Lung microvascular endothelial cell (primary cell): ENCODE measurements around the gene NLRC5. TPM values are rescaled to one million over a fixed set of nuclear protein-coding genes. Genes with fewer than 3 reads are reported as not detected.

Experiments
- DNase-seq, 2 donors: peaks; one replicate each; pipeline versions ENCODE4 v3.0.0 to v3.0.0-alpha.2; 2010; ENCODE audit warnings: low read depth in 2 of 2
- total RNA-seq: library from RNA; depleted of rRNA; stranded (reverse); fragments of >200 nt; gene quantifications from 2 replicates; pipeline ENCODE4 v1.2.1, GENCODE V29; 2014

Gene NLRC5, protein sequence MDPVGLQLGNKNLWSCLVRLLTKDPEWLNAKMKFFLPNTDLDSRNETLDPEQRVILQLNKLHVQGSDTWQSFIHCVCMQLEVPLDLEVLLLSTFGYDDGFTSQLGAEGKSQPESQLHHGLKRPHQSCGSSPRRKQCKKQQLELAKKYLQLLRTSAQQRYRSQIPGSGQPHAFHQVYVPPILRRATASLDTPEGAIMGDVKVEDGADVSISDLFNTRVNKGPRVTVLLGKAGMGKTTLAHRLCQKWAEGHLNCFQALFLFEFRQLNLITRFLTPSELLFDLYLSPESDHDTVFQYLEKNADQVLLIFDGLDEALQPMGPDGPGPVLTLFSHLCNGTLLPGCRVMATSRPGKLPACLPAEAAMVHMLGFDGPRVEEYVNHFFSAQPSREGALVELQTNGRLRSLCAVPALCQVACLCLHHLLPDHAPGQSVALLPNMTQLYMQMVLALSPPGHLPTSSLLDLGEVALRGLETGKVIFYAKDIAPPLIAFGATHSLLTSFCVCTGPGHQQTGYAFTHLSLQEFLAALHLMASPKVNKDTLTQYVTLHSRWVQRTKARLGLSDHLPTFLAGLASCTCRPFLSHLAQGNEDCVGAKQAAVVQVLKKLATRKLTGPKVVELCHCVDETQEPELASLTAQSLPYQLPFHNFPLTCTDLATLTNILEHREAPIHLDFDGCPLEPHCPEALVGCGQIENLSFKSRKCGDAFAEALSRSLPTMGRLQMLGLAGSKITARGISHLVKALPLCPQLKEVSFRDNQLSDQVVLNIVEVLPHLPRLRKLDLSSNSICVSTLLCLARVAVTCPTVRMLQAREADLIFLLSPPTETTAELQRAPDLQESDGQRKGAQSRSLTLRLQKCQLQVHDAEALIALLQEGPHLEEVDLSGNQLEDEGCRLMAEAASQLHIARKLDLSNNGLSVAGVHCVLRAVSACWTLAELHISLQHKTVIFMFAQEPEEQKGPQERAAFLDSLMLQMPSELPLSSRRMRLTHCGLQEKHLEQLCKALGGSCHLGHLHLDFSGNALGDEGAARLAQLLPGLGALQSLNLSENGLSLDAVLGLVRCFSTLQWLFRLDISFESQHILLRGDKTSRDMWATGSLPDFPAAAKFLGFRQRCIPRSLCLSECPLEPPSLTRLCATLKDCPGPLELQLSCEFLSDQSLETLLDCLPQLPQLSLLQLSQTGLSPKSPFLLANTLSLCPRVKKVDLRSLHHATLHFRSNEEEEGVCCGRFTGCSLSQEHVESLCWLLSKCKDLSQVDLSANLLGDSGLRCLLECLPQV (N-terminal part only)
- 7.3 and 14.2 TPM in 2 replicates for total RNA-seq

DNA sequence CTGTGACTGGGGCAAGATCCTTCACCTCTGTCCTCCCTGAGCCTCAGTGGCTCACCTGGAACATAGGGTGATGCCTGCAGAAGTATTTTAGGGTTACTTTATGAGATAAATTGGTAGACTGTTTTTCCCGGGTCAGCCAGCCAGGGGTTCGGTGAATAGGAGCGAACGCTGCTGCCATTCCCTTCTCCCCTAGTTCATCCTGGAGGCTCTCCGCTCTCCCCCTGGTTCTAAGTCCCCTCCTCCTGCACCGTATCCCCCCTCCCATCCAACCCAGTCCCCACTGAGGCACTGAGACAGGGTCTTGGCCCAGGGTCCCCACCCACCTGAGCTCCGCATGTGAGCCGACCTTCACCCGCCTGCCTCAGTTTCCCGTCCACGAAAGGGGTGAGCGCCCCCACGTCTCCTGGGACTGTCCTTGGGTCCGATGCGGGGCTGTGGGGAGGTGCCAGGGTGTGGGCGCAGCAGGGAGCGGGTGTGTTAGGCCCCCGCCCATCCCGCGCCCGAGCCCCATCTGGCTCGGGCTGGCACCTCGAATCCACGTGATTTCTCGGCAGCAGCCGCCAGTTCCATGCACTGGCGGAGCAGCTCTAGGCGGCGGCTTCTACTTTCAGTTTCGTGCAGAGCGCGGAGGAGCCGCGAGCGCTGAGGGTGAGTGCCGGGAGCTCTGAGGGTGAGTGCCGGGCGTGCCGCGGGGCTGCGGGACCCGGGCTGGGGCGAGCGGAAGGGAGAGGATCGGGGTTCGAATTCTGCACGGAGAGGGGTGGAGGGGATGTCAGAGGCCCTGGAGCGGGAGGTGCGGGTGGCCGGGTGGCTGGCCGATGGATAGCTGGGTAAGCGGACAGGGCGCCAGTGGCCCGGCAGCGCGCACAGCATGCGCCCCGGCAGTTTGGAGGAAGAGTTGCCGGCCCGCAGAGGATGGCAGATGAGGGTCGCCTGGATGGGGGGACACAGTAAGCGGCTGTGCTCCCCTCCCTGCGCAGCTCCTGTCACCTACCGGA is at the start of gene NLRC5:
Gene NLRC5, plus strand, starts transcription at position 610 of the 998 bp plus-strand sequence. CDS start 31,156 bp downstream, outside the sequence.
- DNase-seq: peak; percentile 87 to 89

DNA sequence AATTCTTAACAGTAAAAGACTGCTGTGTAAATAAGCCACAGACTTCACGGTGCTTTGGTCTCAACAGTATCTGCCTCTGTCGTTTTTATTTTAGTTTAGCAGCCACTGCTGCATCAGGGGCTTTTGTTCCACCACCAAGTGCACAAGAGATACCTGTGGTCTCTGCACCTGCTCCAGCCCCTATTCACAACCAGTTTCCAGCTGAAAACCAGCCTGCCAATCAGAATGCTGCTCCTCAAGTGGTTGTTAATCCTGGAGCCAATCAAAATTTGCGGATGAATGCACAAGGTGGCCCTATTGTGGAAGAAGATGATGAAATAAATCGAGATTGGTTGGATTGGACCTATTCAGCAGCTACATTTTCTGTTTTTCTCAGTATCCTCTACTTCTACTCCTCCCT is 49.6 kb upstream of the NLRC5 start:
- no peak for DNase-seq

DNA sequence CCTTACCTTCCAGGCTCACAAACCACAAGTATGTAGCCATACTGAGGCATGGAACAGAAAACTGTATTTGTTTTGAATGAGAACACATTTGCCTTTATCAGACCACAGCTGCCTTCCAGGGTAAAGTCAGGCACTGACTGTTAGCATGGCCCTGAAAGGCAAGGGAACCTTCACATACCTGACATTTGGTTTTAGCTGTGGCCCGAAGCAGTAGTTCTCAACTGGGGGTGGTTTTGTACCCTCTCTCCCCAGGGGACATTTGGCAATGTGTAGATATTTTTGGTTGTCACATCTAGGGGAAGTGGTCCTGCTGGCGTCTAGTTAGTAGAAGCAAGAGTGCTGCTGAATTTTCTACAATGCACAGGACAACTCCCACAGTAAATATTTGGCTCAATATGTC is 48.3 kb upstream of the NLRC5 start:
- no peak for DNase-seq

DNA sequence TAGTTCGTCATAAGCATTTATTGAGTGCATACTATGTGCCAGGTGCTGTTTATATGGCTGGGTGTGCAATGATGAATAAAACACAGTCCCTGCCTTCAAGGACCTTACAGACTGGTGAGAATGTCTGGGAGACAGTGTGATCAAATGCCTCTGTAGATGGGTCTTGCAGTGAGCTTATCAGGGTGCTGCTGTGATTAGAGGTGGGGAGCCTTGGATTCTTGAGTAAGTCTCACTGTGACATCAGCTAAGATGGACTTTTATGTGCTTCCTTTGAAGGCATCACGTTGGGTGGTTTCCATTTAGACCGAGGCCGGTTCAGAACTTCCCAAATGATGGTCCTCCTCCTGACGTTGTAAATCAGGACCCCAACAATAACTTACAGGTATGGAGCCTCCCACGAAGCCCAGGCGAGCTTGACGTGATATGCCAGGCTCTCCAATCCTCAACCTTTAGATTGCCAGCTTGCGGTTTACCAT is 47.5 kb upstream of the NLRC5 start:
- DNase-seq: no peak

DNA sequence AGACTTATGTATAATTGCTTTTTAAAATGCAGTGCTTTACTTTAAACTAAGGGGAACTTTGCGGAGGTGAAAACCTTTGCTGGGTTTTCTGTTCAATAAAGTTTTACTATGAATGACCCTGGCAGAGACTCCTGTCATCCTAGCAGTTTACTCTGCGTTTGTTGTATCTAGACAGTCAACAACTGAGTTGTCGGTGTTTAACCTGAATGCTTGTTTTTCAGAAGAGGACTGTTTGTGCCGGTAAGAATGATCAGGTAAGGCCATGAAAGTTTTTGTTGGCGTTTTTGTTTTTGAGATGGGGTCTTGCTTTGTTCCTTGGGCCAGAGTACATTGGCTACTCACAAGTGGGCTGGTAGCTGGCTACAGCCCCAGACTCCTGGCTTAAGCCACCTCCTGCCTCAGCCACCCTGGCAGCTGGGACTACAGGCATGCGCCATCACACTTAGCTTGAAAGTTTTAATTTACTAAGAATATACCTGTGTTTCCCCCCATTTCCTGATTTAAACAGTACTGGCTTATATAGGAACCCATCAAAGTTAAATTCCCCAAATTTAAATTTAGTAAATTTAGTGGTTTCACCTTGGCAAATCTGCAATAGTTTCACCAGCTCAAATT is 45.5 kb upstream of the NLRC5 start:
- DNase-seq: no peak

DNA sequence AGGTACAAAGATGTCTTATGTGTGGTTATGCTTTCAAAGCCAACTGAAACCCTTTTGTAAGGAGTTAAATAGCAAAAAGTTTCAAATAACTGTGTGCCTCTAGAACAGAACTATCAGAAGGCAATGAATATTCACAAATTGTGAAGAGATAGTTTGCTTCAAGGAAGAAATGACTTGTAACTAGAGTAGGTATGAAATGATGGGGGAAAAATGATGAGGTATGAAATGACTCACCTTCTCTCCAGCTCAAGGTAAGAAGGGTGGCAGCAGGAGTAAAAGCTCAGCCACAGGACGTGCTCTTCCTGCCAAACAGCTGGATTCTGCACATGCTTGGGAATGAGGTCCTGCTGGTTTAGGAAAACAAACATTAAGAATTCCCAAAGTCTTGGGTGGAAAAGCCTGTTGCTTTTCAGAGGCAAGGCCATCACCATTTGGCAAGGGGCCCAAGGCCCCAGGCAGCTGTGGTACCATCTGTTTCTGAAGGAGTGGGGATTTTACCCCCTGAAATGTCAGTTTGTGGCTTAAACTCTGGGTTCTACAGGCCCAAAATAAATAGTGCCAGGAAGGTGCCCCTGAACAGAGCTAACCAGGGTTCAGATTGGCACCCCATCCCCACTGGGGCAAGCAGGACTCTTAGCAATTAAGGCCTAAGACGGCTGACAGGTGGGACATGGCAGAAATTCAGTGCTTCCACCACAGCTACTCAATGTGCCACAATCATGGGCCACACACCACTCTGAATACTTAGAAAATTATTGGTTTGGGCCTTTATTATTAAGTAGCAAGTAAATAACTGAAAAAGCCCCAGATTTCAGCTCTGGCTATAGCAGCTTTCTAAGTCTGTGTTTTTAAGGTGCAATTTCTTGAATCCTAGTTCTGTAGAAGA is 44.2 kb upstream of the NLRC5 start:
- no peak for DNase-seq

DNA sequence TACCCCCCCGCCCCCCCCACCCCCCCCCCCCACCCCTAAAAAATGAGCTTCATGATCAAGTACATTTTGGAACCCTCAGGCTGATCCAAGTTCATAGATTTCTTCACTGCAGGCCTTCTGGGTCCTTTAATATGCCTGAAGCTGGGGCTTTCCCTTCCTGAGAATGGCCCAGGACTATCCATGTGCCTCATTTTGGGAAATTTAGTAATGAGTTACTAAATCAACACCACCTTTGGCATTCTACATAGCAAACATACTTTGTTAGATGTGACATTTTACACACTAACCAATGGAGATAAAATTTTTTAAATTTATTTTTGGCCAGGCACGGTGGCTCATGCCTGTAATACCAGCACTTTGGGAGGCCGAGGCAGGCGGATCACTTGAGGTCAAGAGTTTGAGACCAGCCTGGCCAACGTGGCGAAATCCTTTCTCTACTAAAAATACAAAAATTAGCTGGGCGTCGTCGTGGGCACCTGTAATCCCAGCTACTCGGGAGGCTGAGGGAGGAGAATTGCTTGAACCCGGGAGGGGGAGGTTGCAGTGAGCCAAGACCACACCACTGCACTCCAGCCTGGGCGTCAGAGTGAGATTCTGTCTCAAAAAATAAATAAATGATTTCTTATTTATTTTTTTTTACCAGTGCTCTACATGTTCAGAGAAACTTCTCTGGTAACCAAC is 43.4 kb upstream of the NLRC5 start:
- no peak for DNase-seq

DNA sequence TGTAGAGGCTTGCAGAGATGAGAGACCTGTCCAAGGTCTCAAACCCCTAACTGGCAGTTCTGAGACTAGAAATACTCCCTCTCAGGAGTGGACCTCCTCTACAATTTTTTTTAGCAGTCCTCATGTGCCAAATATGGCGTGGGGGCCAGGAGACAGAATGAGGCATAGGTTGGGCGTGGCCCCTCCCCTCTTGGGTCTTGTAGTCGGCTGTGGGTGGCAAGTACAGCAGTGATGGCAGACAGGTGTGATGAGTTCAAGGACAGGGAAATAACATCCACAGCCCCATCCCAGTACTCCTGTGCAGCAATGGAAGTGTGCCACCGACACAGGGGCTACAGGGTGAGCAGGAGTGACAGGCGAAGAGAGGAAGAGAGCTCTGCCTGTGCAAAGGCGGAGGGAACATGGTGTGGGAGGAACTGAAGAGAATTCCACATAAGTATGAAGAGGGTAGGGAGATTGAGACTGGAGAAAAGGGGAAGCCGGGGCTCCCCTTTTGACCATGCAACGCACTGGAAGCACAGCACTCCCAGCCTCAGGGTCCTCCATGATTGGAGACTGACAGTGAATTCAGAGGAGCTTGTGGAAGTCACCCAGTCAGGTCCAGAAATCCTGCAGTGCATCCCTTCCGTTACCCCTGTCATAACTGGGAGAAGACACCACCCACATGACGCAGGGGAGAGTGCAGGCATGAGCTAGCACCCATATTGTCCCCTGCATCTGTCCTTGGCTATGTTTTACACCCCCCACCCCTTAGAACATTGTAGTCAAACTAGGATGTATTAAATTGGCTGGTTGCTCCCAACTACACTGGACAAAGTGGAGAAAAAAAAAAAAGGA is 42.4 kb upstream of the NLRC5 start:
- peak in 1 of 2 donors; percentile 29 for DNase-seq

DNA sequence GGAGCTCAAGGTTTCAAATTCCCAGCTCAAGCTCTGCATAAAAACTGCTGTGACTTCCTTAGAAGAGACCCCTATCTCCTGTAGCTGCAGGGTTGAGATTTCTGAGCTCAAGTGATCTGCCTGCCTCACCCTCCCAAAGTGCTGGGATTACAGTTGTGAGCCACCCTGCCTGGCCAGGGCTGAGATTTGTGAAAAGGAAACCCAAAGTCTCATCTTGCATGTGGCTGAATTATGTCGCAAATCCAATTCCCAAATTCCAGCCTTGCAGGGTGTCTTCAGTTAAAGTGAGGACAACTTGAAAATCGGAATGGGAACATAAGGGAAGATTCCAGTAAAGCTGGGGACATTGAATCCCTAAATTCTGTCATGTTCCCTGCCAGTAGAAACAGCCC is 41.8 kb upstream of the NLRC5 start:
- DNase-seq: no peak

DNA sequence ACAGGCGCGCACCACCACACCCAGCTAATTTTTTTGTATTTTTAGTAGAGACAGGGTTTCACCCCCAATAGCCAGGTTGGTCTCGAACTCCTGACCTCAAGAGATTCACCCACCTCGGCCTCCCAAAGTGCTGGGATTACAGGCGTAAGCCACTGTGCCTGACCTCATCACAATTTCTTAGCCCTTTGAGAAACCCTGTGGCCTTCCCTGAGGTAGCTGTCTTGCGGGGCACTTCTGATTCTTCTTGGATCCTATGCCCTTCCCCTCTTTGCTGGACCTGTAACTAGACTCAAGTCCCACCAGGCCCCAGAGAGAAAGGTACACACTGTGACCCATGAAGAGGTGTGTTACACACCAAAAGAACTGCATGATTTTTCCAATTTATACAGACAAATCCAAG is 41.1 kb upstream of the NLRC5 start:
- DNase-seq: no peak

DNA sequence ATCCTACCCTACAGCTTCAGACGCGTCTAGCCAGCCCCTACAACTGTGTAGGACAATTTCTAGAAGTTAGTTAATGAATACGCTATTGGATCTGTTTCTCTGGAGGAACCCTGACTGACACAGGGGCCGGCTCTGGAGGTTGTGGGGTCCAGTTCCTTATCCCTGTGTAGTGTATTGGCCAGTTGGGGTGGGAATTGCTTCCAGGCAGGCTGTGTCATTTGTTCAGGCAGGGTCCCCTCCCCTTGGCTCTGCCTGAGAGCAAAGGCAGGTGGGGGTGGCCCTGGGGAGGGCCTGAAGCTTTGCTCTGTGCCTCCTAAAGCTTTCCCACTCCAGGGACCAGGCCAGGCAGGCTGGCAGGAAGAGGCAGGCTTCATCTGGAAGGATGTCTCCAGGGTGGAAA is 39.3 kb upstream of the NLRC5 start:
- DNase-seq: no peak

DNA sequence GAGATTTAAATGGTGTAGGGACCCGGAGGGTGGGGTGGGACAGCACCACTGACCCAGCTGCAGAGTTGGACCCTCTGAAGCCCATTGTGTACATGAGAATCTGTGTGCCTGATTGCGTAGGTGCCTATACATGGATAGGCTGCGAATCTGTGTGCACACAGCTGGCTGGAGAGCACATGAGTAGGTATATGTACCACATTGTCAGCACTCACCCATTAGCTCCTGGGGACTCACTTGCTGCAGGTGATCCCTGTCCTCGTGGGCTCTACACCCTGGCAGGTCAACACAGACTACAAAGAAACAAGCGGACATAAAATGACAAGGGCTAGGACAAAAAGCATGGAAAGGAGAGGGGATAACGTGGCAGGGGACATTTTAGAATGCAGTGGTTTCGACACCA is 38.9 kb upstream of the NLRC5 start:
- no peak for DNase-seq

DNA sequence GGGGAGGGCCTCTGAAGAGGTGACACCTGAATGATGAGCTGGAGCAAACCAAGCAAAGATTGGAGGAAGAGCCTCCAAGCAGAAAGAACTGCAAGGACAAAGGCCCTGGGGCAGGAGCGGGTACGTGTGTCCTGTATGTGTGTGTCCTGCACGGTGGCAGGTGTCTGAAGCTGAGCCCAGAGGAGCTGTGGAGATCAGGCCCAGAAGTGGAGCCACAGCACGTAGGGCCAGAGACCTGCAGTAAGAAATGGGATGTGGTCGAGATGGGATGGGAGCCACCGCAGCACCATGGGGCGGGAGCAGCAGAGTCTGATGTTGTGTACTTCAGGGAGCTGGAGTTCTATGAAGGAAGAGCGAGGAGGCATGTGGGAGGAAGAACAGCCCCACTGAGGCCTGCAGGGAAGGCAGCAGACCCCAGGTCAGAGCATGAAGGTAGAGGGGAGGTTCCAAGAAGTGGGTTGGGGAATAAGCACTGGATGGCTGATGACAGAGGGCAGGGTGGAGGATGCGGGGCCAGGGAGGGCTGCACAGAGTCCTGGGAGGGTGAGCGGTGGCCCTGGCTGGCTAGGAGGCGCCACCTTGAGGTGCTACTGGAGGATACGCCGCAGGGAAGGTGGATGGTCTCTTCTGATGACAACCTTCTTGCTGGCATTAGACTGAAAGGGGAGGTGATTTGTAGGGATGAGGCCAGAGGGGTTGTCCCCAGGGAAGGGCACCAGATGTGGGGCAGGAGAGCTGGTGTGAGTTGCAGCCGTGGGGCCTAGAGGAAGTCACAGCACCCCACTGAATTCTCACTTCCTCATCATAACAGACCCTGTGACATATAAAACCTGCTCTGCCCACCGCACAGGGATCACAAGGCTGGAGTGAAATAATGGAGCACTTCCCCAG is 38.2 kb upstream of the NLRC5 start:
- peak; percentile 60 to 62 for DNase-seq

DNA sequence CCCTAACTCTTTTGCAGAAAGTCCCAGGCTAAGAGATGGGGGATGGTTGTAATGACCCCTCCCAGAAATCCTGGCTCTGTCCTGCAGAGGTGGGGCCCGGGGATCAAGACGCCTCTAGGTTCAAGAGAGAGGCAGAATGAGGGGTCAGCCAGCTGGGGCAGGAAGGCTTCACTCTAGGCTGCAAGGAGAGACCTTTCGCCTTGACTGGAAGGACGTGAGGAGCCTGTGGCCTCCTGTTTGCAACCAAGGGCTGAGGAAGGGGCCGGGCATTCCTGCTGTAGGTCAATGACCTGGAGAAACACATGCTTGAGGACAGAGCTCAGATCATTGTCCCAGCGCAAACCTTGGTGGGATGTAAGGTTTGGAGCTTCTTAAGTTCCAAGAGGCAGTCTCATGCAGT is 36.4 kb upstream of the NLRC5 start:
- DNase-seq: no peak

DNA sequence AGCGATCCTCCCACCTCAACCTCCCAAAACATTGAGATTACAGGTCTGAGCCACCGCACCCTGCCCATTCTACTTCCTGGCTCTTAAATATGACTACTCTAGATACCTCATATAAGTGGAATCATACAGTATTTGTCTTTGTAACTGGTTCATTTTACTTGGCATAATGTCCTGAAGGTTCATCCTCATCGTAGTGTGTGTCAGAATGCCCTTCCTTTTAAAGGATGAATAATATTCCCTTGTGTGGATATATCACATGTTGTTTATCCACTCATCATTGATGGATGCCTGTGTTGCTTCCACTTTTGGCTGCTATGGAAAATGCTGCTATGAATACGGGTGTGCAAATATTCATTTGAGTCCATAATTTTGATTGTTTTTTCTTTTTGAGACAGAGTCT is 33.3 kb upstream of the NLRC5 start:
- peak in 1 of 2 donors; percentile 44 for DNase-seq

DNA sequence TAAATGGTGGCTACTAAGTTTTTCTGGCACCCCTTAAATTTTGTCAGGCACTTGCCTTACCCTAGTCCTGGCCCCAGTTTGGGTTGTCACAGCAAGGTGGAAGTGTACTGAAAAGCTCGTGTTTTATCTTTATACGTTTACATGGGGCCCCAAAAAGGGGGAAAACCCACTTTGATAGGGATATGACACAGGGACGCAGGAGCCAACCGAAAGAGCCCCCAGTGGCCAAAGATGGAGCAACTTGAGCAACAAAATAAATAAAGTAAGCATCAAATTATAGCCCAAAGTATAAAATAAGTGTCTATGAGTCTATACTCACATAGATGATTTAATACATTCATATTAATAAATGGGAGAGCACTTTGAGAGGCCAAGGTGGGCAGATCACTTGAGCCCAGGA is 32.6 kb upstream of the NLRC5 start:
- no peak for DNase-seq
